ENCODE measurements around the gene KLRG1.

GRCh38 chr12:8951744-8952143 lies 37.6 kb upstream of the KLRG1 start:
- TF ChIP-seq CTCF (IDR thresholded peaks at IDR 0.05) (no peak), POLR2A (IDR thresholded peaks at IDR 0.05) (no peak)

All from body of pancreas (tissue), 4 donors.